ENCODE results near the gene FLNA.

GRCh38 chrX:154383359-154384283, 9.2 kb upstream of the FLNA start:
- TF ChIP-seq CTCF (IDR thresholded peaks at IDR 0.05) (no peak), POLR2A (IDR thresholded peaks at IDR 0.05) (no peak)
